ENCODE measurements around the gene BARD1.
"Not testable (repeated sequence)": the region's sequence is repeated elsewhere in the genome, so short reads cannot be mapped to it uniquely, and the experiment has no call there.

Gene BARD1

DNA sequence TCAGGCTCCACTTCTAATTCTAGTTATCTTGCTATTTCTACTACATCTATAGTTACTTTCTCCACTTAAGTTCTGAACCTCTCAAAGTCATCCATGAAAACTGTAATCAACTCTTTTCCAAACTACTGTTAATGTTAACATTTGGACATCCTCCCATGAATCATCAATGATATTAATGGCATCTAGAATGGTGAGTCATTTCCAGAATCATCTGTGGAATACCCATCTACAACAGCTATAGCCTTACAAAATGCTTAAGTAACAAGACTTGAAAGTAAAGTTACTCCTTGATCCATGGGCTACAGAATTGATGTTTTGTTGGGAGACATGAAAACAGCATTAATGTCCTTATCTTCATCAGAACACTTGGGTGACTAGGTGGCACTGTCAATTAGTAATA lies 35.4 kb downstream of the BARD1 start:
- H3K27ac ChIP-seq: no peak overlapping the region
- no peak overlapping the region for H3K4me3 ChIP-seq

DNA sequence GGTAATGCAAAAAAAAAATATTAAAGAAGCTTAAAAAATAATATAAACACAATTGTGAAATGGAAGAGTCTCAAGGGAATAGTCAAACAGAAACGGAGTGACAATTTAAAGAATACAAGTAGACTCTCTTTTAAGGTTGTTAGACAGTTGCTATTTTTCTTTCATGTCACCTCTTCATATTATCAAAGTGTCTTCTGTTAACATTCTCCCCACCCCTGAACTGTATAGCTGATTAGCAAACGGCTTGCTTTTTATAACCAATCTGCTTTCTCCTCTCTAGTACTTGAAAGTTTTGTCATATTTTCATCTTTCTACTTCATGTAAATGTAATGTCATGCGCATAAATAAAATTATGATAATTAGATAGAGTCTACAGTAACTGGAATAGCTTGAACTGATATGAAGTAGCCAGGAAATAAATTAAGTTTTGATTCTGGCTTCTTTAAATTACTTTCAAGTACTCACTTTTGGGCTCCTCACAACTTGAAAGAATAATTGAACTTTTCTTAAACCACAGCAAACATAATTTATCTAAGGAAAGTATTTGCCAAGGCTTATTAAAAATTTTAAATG lies 37.0 kb downstream of the BARD1 start:
- H3K27ac ChIP-seq: no peak overlapping the region
- H3K4me3 ChIP-seq: no peak overlapping the region

DNA sequence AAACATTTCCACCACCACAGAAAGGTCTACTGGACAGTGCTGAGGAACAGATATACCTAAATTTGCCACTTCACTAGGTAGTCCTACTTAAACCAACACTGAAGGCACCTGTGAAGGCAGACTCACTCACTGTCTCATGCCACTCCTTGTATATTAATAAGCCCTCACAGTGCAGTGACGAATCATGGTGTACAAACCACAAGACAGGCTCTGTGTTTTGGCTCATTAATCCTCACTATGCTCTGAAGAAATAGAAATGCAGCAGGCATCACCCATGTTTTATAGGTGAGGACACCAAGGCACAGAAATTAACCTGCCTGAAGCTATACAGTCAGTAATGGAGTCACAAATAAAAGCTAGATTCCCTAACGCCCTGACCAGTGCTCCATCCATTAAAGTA lies 44.3 kb downstream of the BARD1 start:
- Histone ChIP-seq H3K4me3 (no peak overlapping the region), H3K27ac (no peak overlapping the region)

- H3K4me3 ChIP-seq: no peak overlapping the region
Observed at GRCh38 chr2:214753455-214753854, 56.0 kb downstream of the BARD1 start.

DNA sequence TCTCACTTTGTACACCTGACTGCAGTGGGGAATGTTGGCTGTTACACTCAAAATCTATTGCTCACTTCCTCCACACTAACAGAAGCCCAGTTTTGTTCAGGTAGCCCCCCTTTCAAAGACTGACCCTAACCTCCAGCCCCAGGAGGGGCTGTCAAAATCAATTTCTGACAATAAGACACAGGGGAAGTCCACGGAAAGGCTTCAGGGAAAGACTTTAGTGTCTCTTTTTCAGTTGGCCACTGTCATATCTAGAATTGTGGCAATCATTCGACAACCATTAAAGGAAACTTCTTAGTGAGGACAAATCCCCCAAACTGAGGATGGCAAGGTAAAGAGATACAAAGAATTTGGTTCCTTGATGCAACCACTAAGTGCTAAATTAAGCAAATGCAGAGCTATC lies 59.0 kb downstream of the BARD1 start:
- H3K4me3 ChIP-seq: no peak overlapping the region
- no peak overlapping the region for H3K27ac ChIP-seq

More at GRCh38 chr2:214753455-214753854, 56.0 kb downstream of the BARD1 start:
- H3K27ac ChIP-seq: no peak overlapping the region

DNA sequence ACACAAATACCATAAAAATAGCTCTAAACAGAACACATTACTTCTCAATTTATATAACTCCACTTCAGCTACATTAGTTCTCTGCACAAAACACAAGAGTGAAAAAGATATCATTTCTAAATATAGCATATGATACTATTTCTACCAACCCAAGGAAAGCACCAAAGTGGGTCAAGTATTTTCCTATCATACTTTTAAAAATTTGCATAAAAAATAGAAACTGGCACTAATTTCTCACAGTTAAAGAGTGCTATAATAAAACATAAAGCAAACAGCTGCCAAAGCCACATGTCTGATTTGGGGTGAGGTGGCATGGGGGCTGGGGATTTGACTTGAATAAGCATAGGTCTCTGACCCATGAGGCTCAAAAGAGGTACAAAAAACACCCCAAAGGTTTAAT lies 61.5 kb downstream of the BARD1 start:
- Histone ChIP-seq H3K27ac (no peak overlapping the region), H3K4me3 (no peak overlapping the region)

DNA sequence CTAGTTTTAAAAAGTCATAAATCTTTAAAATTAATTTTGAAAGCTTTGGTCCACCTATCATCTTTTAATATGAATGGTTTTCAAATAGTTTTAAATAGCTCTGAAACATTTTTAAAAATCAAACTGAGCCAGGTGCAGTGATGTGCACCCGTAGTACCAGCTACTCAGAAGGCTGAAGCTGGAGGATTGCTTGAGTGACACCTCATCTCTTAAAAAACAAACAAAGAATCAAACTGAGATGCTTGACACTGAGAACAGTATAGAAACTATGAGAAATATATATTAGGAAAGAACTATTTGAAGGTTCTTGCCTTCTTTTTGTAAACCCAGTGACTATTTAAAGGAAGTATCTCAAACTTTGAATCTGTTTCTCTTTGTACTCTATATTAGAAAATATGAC lies 67.4 kb downstream of the BARD1 start:
- no peak overlapping the region for H3K4me3 ChIP-seq

GRCh38 chr2:214740867-214741395 lies 68.6 kb downstream of the BARD1 start:
- no peak overlapping the region for H3K4me3 ChIP-seq
- no peak overlapping the region for H3K27ac ChIP-seq

More for the DNA sequence above, 67.4 kb downstream of the BARD1 start:
- H3K27ac ChIP-seq: no peak overlapping the region

- H3K27ac ChIP-seq: peak overlapping the region in 1 of 21 experiments; percentile 27
- H3K4me3 ChIP-seq: no peak overlapping the region
Observed at GRCh38 chr2:214737188-214737587, 72.3 kb downstream of the BARD1 start.

DNA sequence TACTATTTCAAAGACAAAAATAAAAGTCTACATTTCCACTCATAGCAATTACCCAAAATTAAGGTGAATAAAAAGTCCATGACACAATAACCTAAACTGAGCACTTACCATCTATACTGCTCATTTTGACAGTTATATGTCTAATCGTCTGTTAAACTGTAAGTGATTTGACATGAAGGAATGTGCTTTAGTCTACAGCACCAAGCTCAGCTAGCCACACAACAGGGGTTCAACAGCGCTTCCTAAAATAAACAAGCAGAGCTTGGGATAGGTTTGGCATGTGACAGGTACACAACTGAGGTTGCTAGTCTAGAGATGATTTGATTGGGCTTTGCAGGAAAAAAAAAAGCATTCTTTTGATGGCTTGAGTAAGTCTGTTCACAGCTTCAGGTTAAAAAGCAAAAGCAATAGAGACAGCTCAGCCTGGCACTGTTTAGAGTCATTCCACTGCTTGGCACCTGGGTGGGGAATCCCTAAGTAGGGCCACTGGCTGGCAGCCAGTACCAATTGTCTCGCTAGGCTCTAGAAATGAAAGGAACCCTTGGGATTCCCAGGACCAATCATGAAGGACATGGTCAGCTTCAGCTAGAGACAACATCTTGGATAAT lies 78.6 kb downstream of the BARD1 start:
- Histone ChIP-seq H3K4me3 (no peak overlapping the region), H3K27ac (no peak overlapping the region)

DNA sequence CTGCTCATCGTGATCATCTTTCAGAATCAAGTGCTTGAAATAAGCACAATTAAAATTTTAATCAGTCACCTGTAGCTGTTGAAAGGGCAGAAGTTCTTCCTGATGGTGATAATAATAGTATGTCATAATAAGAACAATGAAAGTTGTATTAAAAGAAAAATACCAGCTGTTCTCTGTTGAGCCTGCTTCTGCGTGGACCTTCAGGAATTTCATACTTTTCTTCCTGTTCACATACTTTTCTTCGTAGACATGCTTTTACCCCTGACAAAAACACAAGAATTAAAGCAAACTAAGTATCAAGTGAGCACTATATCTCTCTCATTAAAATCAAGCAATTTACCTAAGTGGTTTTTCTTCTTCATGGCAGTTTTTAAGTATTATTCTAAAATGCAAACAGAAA lies 79.2 kb downstream of the BARD1 start:
- H3K27ac ChIP-seq: no peak overlapping the region
- H3K4me3 ChIP-seq: no peak overlapping the region

DNA sequence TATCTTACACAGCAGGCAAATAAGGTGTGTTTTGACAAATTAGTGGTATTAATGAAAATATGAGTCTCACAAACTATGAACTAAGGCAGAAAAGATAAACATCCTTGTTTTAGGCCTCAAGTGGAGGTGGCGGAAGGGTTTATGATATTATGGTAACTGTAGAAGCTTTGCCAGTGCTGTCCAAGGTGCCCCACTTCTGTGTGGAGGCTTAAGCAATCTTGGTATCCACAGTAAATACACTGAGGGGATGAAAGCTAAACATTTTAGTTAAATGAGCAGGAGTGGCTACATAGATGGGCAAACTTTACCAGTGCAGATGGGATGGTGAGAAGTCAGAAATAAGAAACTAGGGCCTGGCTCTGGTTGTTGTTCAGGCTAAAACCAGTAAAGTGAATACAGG lies 84.7 kb downstream of the BARD1 start:
- no peak overlapping the region for H3K27ac ChIP-seq

DNA sequence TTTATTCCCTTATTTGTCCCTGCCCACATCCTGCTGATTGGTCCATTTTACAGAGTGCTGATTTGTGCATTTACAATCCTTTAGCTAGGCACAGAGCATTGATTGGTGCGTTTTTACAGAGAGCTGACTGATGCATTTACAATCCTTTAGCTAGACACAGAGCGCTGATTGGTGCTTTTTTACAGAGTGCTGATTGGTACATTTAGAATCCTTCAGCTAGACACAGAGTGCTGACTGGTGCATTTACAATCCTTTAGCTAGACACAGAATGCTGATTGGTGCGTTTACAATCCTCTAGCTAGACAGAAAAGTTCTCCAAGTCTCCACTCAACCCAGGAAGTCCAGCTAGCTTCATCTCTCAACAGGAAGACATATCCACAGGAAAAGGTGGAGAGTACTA lies 91.6 kb downstream of the BARD1 start:
- not testable (repeated sequence) for H3K4me3 ChIP-seq, H3K27ac ChIP-seq

More for the DNA sequence above, 84.7 kb downstream of the BARD1 start:
- H3K4me3 ChIP-seq: no peak overlapping the region

DNA sequence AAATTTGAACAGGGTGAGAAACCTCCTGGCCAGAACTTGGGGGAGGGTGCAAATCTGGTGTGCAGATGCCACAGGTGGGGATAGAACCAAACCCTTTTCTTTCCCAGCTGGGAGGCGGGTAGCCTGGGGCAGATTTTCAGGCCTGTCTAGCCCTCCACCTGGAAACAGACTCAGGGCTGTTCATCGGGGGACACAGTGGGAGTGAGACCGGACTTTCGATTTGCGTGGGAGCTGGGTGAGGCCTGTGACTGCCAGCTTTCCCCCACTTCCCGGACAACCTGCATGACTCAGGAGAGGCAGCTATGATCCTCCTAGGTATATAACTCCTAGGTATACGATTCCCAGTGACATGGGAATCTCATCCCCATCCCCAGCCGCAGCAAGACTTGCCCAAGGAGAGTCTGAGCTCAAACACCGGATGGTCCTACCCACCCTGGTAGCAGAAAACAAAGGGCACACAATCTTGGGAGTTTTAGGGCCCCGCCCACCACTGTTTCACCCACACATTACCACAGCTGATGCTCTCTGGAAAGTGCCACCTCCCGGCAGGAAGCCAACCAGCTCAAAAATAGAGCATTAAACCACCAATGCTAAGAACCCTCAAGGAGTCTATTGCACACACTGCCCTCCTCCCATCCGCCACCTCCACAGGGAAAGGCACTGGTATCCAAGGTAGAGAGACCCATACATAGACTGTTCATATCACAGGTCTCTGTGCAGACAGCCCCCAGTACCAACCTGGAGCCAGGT lies 92.5 kb downstream of the BARD1 start:
- H3K27ac ChIP-seq: no peak overlapping the region
- H3K4me3 ChIP-seq: no peak overlapping the region

DNA sequence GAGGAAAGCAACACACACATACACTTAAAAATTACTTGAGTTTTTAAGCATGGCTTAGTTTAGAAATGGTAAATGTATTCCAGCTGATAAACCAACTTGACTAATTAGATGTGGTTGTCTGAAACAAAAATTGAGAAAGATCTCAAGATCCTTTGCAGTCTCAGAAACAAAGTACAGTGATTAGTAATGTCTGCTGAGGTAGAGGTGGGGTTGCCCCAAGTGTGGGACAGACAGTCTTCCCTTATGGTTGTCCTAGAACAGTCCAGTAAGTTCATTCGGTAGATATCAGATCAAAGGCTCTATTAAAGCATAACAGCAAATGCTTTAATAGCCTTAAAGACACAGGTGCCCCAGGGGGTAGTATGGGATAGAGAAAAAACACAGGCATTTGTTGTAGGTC lies 94.5 kb downstream of the BARD1 start:
- H3K27ac ChIP-seq: no peak overlapping the region
- no peak overlapping the region for H3K4me3 ChIP-seq

DNA sequence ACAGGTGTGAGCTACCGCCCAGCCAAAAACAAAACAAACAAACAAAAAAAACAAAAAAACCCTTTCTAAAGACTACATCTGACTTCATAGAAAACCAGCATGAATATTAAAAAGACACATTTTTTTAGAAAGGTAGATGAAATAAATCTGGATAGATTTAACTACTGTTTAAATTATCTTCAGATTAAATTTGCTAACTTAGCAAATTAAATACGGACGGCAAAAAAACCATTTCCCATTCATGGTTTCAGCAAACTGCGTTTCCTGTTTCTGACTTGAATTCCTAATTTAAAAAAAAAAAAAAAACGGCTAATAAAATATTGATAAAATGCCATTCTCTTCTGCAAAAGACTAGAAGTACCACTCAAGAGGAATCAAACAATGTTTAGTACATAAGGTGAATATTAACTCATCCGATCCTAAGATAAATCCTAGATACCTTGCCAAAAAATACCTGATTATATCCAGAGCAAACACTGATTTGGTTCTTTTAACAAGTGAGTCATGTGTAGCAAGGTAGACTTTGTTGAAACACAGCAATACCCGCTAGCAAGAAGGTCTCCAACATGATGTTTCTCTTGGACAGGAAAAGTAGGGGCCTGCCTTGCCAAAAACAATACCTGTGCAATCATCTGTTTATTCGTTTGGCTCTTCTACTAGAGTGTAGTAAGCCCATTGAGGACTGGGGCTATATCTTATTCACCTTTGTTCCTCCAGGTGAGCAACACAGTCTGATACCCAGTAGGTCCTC lies 96.2 kb downstream of the BARD1 start:
- no peak overlapping the region for H3K4me3 ChIP-seq
- H3K27ac ChIP-seq: no peak overlapping the region

- no peak overlapping the region for H3K4me3 ChIP-seq
- H3K27ac ChIP-seq: no peak overlapping the region
Observed at GRCh38 chr2:214710729-214711128, 98.8 kb downstream of the BARD1 start.

DNA sequence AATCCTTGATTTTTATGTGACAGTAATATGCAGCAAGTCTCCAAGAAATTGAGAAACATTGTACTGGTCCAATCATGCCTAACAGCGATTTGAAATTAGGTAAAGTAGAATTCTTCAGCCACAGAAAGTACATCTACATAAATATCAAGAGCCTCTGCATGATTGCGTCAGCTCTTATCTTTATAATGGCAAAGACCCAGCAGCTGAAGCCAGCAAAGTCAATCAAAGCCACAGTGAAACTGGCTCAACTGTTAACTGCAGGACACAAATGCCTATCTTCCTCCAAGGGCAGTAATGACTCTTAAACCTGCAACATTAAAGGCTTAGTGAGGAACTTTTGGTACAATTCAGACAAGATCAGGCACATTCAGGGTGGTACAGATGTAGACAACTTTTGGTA lies 102.5 kb downstream of the BARD1 start:
- Histone ChIP-seq H3K27ac (no peak overlapping the region), H3K4me3 (no peak overlapping the region)

DNA sequence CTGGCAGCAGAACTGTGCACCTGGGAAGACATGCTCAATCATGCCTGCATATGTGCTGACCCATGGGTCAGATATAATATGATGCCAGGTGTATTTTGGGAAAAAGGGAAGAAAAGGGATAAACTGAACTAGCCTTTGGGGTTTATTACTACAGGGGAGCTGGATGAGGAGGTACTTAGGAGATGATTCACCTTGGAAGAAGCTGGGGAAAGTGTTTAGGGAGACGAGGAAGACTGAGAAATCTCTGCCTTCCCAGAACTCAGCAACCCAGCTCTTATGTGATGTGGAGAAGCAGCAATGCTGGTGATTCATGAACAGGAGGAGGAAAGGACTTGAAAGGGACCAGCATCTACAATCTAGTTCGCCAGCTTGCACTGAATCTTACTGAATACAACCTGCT lies 110.2 kb downstream of the BARD1 start:
- Histone ChIP-seq H3K4me3 (no peak overlapping the region), H3K27ac (no peak overlapping the region)

DNA sequence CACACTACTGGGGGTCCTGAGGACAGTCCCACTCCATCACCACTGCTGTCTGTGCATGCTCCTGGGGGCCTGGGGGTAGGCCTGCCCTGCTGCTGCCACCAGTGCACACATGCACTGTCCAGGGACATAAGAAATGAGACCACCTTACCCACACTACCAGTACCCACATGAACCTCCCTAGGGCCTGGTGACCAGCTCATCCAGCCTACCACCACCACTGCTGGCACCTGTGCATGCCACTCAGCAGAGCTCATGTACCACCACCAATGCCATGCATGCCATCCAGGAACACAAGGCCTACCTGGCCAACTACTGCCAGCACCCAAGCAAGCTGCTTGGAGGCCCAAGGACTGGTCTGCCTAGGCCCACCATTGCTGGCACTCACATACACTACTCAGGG lies 112.8 kb downstream of the BARD1 start:
- no peak overlapping the region for H3K27ac ChIP-seq
- H3K4me3 ChIP-seq: no peak overlapping the region

Data from skin epidermis (tissue), 12 donors.